HFF-Myc (cell line): ENCODE measurements around the gene MDFI.

ENCODE experiments used
- DNase-seq: peaks from one replicate; pipeline ENCODE4 v3.0.0-alpha.2; 2011; ENCODE audit warnings: low read depth; ENCODE audit errors: extremely low read depth
- H3K4me3 ChIP-seq: replicated peaks from 2 replicates; pipeline ENCODE4 v1.5.1; 2011; ENCODE audit warnings: low read depth, mild to moderate bottlenecking, control low read depth, low read length
- CTCF ChIP-seq: IDR thresholded peaks from 2 replicates; pipeline ENCODE4 v1.5.1; 2012; ENCODE audit warnings: mild to moderate bottlenecking, low read depth, low read length, control low read depth; ENCODE audit errors: missing control alignments

MDFI gene

GRCh38 chr6:41593839-41594238 is 44.4 kb upstream of the MDFI start:
- no peak for DNase-seq
- H3K4me3 ChIP-seq, result no peak overlapping the region
- TF ChIP-seq CTCF, result no peak

GRCh38 chr6:41594326-41594725 is 43.9 kb upstream of the MDFI start:
- TF ChIP-seq CTCF, result no peak
- no peak overlapping the region for H3K4me3 ChIP-seq
- DNase-seq, result peak; percentile 76

GRCh38 chr6:41594766-41595165 is 43.5 kb upstream of the MDFI start:
- DNase-seq, result no peak
- TF ChIP-seq CTCF, result no peak
- H3K4me3 ChIP-seq, result no peak overlapping the region

GRCh38 chr6:41595166-41595565 is 43.1 kb upstream of the MDFI start:
- no peak overlapping the region for H3K4me3 ChIP-seq
- no peak for TF ChIP-seq CTCF
- no peak for DNase-seq

- H3K4me3 ChIP-seq, result no peak overlapping the region
- TF ChIP-seq CTCF, result no peak
- DNase-seq, result no peak
These were observed 42.1 kb upstream of the MDFI start for GRCh38 chr6:41596096-41596685.

- DNase-seq, result no peak
- no peak overlapping the region for H3K4me3 ChIP-seq
- no peak for TF ChIP-seq CTCF
These were observed 41.5 kb upstream of the MDFI start for GRCh38 chr6:41596807-41597206.

GRCh38 chr6:41597246-41598000 is 40.8 kb upstream of the MDFI start:
- no peak overlapping the region for H3K4me3 ChIP-seq
- no peak for DNase-seq
- no peak for TF ChIP-seq CTCF
